Measurements from ENCODE around the gene TAF1C. TPM values are rescaled to one million over a fixed set of nuclear protein-coding genes. Genes with fewer than 3 reads are reported as not detected.

Gene TAF1C
- total and polyA plus RNA-seq, 2 of the 4 experiments (the other 2 are of a cell fraction) = 7.3 to 35.5 TPM

DNA sequence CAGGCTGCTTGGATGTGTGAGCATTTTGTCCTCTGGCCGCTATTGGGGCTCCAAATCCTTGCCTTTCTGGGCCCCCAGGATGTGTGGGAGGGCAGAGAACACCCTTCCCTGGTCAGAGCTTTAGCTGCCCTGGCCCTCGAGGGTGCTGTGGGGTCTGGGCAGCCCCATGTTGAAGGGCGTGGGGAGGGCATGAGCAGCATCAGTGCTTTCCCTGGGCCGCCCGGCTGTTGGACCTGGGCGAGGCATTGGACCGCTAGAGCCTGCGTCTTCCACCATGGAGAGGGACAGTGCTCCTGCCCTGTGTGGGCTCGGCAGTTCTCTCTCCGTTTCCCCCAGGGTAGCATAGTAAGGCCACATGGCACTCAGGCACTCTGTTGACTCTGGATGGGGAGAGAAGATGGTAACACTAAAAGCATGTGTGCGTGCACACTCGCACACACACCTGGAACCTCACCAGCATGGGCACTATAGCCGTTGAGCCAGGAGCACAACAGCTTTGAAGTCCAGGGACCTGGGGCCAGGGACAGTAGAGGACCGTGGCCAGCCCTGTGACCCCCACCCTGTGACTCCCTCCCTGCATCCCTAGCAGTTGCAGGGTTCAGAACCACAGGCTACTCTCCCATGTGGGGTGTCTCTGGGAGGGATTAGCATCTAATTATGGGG lies 10.7 kb upstream of the TAF1C start:
- H3K9ac ChIP-seq (ENCODE audit: low read depth, low read length) = no peak overlapping the region
- dilution Hi-C loops (cut with HindIII; ENCODE audit: low sequenced_read_pairs, unreplicated experiment) = no loop called here
- H3K9me1 ChIP-seq (ENCODE audit: insufficient read depth, low read length) = no peaks in the 10 kb centered on the region
- no peaks in the 10 kb centered on the region for H3K36me3 ChIP-seq (ENCODE audit: control insufficient read depth, insufficient read depth, low read length)
- no peak overlapping the region for H3K18ac ChIP-seq (ENCODE audit: low read depth, low read length)
- in situ Hi-C loops (cut with MboI; ENCODE audit: low sequenced_read_pairs) = no loop called here
- H2AFZ ChIP-seq (replicated peaks; ENCODE audit: low read length, poor library complexity) = peak overlapping the region; percentile 72
- no peak overlapping the region for H3K4me3 ChIP-seq (ENCODE audit: insufficient read depth, low read depth, low read length)
- POLR2A ChIA-PET (ENCODE audit: unreplicated experiment) = no interaction called here
- H4K91ac ChIP-seq (ENCODE audit: insufficient read depth, low read depth, low read length) = no peak overlapping the region
- H2AK5ac ChIP-seq (ENCODE audit: low read depth, low read length) = no peak overlapping the region
- no peak overlapping the region for H3K56ac ChIP-seq (ENCODE audit: extremely low read depth, insufficient read depth, low read length)
- DNase-seq (no peak), ATAC-seq (ENCODE audit: low read depth) (no peak)
- no peaks in the 10 kb centered on the region for H3K9me3 ChIP-seq (ENCODE audit: control insufficient read depth, insufficient read depth, low read length)
- BruUV-seq (replicated peaks) = no TSS peak
- H2BK15ac ChIP-seq (ENCODE audit: low read depth, low read length) = no peak overlapping the region
- no peaks in the 10 kb centered on the region; the same call in 1 of the 2 replicates for H4K20me1 ChIP-seq (ENCODE audit: insufficient read depth, low read length)
- CTCF ChIA-PET = interaction anchor here (1.9 kb wide), 1 partner anchor 11 kb away, joined by 9 read pairs; the partner anchor contains the start of gene TAF1C
- TF ChIP-seq CEBPB (IDR thresholded peaks at IDR 0.05; ENCODE audit: low read depth, low read length) = no peak
- no peak for TF ChIP-seq SMC3 (IDR thresholded peaks at IDR 0.05; ENCODE audit: low read depth, low read length)
- TF ChIP-seq BHLHE40 (IDR thresholded peaks at IDR 0.05; ENCODE audit: low read depth, low read length) = no peak
- TF ChIP-seq, protein P1, sequence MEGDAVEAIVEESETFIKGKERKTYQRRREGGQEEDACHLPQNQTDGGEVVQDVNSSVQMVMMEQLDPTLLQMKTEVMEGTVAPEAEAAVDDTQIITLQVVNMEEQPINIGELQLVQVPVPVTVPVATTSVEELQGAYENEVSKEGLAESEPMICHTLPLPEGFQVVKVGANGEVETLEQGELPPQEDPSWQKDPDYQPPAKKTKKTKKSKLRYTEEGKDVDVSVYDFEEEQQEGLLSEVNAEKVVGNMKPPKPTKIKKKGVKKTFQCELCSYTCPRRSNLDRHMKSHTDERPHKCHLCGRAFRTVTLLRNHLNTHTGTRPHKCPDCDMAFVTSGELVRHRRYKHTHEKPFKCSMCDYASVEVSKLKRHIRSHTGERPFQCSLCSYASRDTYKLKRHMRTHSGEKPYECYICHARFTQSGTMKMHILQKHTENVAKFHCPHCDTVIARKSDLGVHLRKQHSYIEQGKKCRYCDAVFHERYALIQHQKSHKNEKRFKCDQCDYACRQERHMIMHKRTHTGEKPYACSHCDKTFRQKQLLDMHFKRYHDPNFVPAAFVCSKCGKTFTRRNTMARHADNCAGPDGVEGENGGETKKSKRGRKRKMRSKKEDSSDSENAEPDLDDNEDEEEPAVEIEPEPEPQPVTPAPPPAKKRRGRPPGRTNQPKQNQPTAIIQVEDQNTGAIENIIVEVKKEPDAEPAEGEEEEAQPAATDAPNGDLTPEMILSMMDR (conservative IDR thresholded peaks at IDR 0.05; ENCODE audit: low read depth, low read length) = no peak
- TF ChIP-seq FOS (IDR thresholded peaks at IDR 0.05; ENCODE audit: low read depth, low read length) = no peak
- no peak for TF ChIP-seq NFE2L2 (IDR thresholded peaks at IDR 0.05; ENCODE audit: low read depth, low read length)
- TF ChIP-seq MAZ (IDR thresholded peaks at IDR 0.05; ENCODE audit: borderline replicate concordance, low read depth, low read length) = no peak
- TF ChIP-seq, protein P2, sequence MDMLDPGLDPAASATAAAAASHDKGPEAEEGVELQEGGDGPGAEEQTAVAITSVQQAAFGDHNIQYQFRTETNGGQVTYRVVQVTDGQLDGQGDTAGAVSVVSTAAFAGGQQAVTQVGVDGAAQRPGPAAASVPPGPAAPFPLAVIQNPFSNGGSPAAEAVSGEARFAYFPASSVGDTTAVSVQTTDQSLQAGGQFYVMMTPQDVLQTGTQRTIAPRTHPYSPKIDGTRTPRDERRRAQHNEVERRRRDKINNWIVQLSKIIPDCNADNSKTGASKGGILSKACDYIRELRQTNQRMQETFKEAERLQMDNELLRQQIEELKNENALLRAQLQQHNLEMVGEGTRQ (IDR thresholded peaks at IDR 0.05; ENCODE audit: low read depth, low read length) = no peak
- TF ChIP-seq, protein P3, sequence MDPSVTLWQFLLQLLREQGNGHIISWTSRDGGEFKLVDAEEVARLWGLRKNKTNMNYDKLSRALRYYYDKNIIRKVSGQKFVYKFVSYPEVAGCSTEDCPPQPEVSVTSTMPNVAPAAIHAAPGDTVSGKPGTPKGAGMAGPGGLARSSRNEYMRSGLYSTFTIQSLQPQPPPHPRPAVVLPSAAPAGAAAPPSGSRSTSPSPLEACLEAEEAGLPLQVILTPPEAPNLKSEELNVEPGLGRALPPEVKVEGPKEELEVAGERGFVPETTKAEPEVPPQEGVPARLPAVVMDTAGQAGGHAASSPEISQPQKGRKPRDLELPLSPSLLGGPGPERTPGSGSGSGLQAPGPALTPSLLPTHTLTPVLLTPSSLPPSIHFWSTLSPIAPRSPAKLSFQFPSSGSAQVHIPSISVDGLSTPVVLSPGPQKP (IDR thresholded peaks at IDR 0.05; ENCODE audit: borderline replicate concordance, low read depth, low read length) = no peak
- no peak for TF ChIP-seq RCOR1 (IDR thresholded peaks at IDR 0.05; ENCODE audit: insufficient replicate concordance, low read length)
- no peak for TF ChIP-seq POLR2A (IDR thresholded peaks at IDR 0.05; ENCODE audit: low read depth, low read length)
- no peak for TF ChIP-seq CHD1 (IDR thresholded peaks at IDR 0.05; ENCODE audit: low read depth, low read length)
- no peak for TF ChIP-seq RAD21 (IDR thresholded peaks at IDR 0.05; ENCODE audit: low read length)
- TF ChIP-seq MAFK (IDR thresholded peaks at IDR 0.05; ENCODE audit: low read depth, low read length) = no peak
- no peak for TF ChIP-seq RFX5 (IDR thresholded peaks at IDR 0.05; ENCODE audit: low read depth, low read length)
- TF ChIP-seq MXI1 (IDR thresholded peaks at IDR 0.05; ENCODE audit: borderline replicate concordance, low read depth, low read length) = no peak
- no peak overlapping the region for H3K23ac ChIP-seq (ENCODE audit: low read depth, low read length)
- peaks cover 34% of the 10 kb centered on the region for H3K27me3 ChIP-seq (ENCODE audit: control insufficient read depth, insufficient read depth, low read length)
- no peak overlapping the region for H2BK20ac ChIP-seq (ENCODE audit: low read depth, low read length)
- H2BK5ac ChIP-seq (ENCODE audit: low read depth, low read length, poor library complexity, severe bottlenecking) = no peak overlapping the region
- H3K79me1 ChIP-seq (ENCODE audit: low read depth in 1 of 2, low read length in 2 of 2) = no peaks in the 10 kb centered on the region
- no peak overlapping the region for H4K5ac ChIP-seq (ENCODE audit: low read depth, low read length)
- H3K4me1 ChIP-seq (ENCODE audit: control insufficient read depth, insufficient read depth, low read length) = peaks cover 2% of the 10 kb centered on the region; the same call in 1 of the 2 replicates
- H3K27ac ChIP-seq (ENCODE audit: insufficient read depth, low read length) = no peak overlapping the region
- H2BK120ac ChIP-seq (ENCODE audit: low read depth, low read length) = no peak overlapping the region
- H2AK9ac ChIP-seq (replicated peaks; ENCODE audit: low read depth, low read length, poor library complexity) = no peak overlapping the region
- no peak overlapping the region for H3K4me2 ChIP-seq (ENCODE audit: low read depth, low read length)
- no peak overlapping the region for H3K14ac ChIP-seq (replicated peaks; ENCODE audit: low read depth, low read length)
- no peak overlapping the region for H4K8ac ChIP-seq (ENCODE audit: low read depth in 2 of 2, low read length in 2 of 2)
- no peak overlapping the region for H3K4ac ChIP-seq (ENCODE audit: low read depth, low read length)
- WGBS, 2 experiments (ENCODE audit: extremely low coverage in 2 of 2, insufficient read length in 1 of 2) = 98% methylated on average over 7 of the region's 14 CpGs; no CpG with 5 or more reads in 1 of the 2 experiments
- intact Hi-C loops (cut with micrococcal nuclease) = no loop called here
